GM18870 (cell line): ENCODE data around the gene MED26.
A peak's percentile ranks its signal among the peaks of the same experiment; 100 is the strongest.
"Not testable (repeated sequence)": the region's sequence is repeated elsewhere in the genome, so short reads cannot be mapped to it uniquely, and the experiment has no call there.

Experiments used
- ATAC-seq: cut with Tn5 transposase; IDR thresholded peaks from one replicate; pipeline ENCODE4 v1.9.1; 2021; ENCODE audit warnings: moderate library complexity; ENCODE audit not compliant: unreplicated experiment

MED26 gene

GRCh38 chr19:16543734-16544133 lies 84.3 kb downstream of the MED26 start:
- ATAC-seq, result not testable (repeated sequence)

GRCh38 chr19:16542910-16543472 lies 85.0 kb downstream of the MED26 start:
- no peak for ATAC-seq

GRCh38 chr19:16542045-16542909 lies 85.7 kb downstream of the MED26 start, which contains the start of gene CHERP:
Gene CHERP (minus strand): TSS chr19:16542437. CDS start chr19:16542378, 59 bp downstream.
- peak; percentile 57 for ATAC-seq

- peak; percentile 2 for ATAC-seq
Measured at GRCh38 chr19:16541526-16542044, 86.4 kb downstream of the MED26 start.

GRCh38 chr19:16540948-16541347 lies 87.1 kb downstream of the MED26 start:
- no peak for ATAC-seq

GRCh38 chr19:16537111-16537510 lies 90.9 kb downstream of the MED26 start:
- ATAC-seq, result no peak

- ATAC-seq, result no peak
Measured at GRCh38 chr19:16536130-16536529, 91.9 kb downstream of the MED26 start.

GRCh38 chr19:16535381-16535780 lies 92.6 kb downstream of the MED26 start:
- no peak for ATAC-seq

GRCh38 chr19:16532440-16533234 lies 95.4 kb downstream of the MED26 start:
- ATAC-seq, result no peak

- no peak for ATAC-seq
Measured at GRCh38 chr19:16531380-16531669, 96.7 kb downstream of the MED26 start.

- no peak for ATAC-seq
Measured at GRCh38 chr19:16530540-16531379, 97.2 kb downstream of the MED26 start.

- no peak for ATAC-seq
Measured at GRCh38 chr19:16529466-16530144, 98.4 kb downstream of the MED26 start.

GRCh38 chr19:16527971-16528521 lies 100.0 kb downstream of the MED26 start:
- no peak for ATAC-seq

- ATAC-seq, result no peak
Measured at GRCh38 chr19:16527334-16527935, 100.6 kb downstream of the MED26 start.

GRCh38 chr19:16525751-16526481 lies 102.1 kb downstream of the MED26 start:
- ATAC-seq, result no peak

GRCh38 chr19:16524991-16525734 lies 102.8 kb downstream of the MED26 start:
- no peak for ATAC-seq
